HL-60 (cell line): ENCODE measurements around the gene ZNF446.

ENCODE experiments used
- DNase-seq, 2 experiments: peaks; one replicate each; pipeline ENCODE4 v3.0.0-alpha.2; 2010 to 2020; ENCODE audit warnings: low read depth in 1 of 2, low spot score in 1 of 2
- H3K27ac ChIP-seq: fragments of 250-450 bp; sonication (Bioruptor Pico); replicated peaks from 2 replicates; pipeline ENCODE4 v1.5.1; 2020; ENCODE audit warnings: mild to moderate bottlenecking, moderate library complexity
- H3K27me3 ChIP-seq: fragments of 250-450 bp; sonication (Bioruptor Pico); 2 replicates; pipeline ENCODE4 v1.5.1; 2021; ENCODE audit warnings: mild to moderate bottlenecking, moderate library complexity; ENCODE audit not compliant: insufficient read depth, poor library complexity, severe bottlenecking
- H3K4me3 ChIP-seq: replicated peaks from 2 replicates; pipeline ENCODE4 v1.5.1; 2011; ENCODE audit warnings: mild to moderate bottlenecking, control low read depth, low read length; ENCODE audit not compliant: insufficient read depth
- GABPA ChIP-seq: IDR thresholded peaks from 2 replicates; pipeline ENCODE4 v1.6.1; 2012; ENCODE audit warnings: low read depth
- POLR2AphosphoS5 ChIP-seq: IDR thresholded peaks from 2 replicates; pipeline ENCODE4 v1.6.1; 2012; ENCODE audit warnings: low read depth
- SPI1 ChIP-seq: IDR thresholded peaks from 2 replicates; pipeline ENCODE4 v1.6.1; 2012; ENCODE audit warnings: low read depth, mild to moderate bottlenecking, borderline replicate concordance
- TF ChIP-seq, protein P1 (sequence below): IDR thresholded peaks from 2 replicates; pipeline ENCODE4 v1.6.1; 2012; ENCODE audit warnings: low read depth; ENCODE audit not compliant: insufficient replicate concordance
- TF ChIP-seq, protein P2 (sequence below): IDR thresholded peaks from one replicate; pipeline ENCODE4 v1.5.1; 2011; ENCODE audit warnings: low read length, control low read depth, inconsistent platforms; ENCODE audit not compliant: insufficient read depth

Gene ZNF446

DNA sequence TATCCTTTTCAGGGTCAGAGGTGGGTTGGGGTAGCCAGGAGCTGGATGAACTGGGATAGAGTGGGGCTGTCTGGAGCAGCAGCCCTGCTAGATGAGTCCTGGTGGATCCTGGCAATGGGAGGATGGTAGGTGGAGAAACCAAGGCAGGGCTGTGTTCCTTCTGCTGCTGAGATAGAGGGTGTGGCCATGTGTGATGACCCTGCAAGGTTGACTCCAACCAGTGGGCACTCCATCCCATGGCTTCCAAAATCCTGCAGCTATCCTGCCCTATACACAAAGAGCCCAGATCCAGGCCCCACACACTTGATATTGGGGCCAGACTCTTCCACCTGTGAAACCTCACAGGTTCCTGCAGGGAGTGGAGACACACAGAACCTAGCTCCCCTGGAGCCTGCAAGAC, 2.4 kb upstream of the ZNF446 start:
- TF ChIP-seq POLR2AphosphoS5: no peak; the same call in 1 of the 2 replicates
- TF ChIP-seq, protein P1, sequence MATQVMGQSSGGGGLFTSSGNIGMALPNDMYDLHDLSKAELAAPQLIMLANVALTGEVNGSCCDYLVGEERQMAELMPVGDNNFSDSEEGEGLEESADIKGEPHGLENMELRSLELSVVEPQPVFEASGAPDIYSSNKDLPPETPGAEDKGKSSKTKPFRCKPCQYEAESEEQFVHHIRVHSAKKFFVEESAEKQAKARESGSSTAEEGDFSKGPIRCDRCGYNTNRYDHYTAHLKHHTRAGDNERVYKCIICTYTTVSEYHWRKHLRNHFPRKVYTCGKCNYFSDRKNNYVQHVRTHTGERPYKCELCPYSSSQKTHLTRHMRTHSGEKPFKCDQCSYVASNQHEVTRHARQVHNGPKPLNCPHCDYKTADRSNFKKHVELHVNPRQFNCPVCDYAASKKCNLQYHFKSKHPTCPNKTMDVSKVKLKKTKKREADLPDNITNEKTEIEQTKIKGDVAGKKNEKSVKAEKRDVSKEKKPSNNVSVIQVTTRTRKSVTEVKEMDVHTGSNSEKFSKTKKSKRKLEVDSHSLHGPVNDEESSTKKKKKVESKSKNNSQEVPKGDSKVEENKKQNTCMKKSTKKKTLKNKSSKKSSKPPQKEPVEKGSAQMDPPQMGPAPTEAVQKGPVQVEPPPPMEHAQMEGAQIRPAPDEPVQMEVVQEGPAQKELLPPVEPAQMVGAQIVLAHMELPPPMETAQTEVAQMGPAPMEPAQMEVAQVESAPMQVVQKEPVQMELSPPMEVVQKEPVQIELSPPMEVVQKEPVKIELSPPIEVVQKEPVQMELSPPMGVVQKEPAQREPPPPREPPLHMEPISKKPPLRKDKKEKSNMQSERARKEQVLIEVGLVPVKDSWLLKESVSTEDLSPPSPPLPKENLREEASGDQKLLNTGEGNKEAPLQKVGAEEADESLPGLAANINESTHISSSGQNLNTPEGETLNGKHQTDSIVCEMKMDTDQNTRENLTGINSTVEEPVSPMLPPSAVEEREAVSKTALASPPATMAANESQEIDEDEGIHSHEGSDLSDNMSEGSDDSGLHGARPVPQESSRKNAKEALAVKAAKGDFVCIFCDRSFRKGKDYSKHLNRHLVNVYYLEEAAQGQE: no peak
- TF ChIP-seq, protein P2, sequence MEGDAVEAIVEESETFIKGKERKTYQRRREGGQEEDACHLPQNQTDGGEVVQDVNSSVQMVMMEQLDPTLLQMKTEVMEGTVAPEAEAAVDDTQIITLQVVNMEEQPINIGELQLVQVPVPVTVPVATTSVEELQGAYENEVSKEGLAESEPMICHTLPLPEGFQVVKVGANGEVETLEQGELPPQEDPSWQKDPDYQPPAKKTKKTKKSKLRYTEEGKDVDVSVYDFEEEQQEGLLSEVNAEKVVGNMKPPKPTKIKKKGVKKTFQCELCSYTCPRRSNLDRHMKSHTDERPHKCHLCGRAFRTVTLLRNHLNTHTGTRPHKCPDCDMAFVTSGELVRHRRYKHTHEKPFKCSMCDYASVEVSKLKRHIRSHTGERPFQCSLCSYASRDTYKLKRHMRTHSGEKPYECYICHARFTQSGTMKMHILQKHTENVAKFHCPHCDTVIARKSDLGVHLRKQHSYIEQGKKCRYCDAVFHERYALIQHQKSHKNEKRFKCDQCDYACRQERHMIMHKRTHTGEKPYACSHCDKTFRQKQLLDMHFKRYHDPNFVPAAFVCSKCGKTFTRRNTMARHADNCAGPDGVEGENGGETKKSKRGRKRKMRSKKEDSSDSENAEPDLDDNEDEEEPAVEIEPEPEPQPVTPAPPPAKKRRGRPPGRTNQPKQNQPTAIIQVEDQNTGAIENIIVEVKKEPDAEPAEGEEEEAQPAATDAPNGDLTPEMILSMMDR: no peak
- no peak for DNase-seq
- no peak overlapping the region for H3K27ac ChIP-seq
- H3K4me3 ChIP-seq: no peak overlapping the region
- H3K27me3 ChIP-seq: no peaks in the 10 kb centered on the region

DNA sequence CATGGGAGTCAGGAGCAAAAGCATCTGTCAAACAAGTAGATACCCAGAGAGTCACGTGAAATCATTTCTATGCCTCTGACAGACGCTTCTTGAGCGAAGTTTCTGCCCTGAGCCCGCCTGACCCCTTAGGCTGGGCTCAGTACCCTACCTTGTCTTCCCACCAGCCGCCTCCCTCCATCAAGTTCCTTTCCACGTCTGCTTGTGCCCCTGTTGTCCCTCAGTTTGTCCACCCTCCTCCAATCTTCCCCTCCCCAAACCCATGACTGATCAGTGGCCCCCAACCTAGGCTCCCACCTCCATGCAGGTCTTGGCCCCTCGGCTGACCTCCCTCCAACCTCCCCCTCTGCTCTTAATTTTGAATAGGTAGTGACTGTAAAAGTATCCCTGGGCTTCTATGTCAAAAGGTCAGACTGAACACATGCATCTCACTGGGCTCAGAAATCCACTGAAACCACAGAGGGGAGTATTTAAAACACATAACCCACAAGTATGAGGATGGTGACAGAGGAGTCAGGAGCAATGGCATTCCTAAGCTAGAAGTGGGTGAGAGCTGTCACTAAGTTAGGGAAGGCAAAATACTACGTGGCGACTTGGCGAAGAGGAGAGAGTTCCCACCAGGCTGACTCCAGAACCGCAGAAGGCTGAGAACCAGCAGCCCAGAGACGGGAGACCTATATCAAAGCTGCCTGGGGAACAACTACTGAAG, 1.7 kb upstream of the ZNF446 start:
- TF ChIP-seq, protein P2: no peak
- TF ChIP-seq, protein P1: no peak
- no peak for TF ChIP-seq GABPA
- TF ChIP-seq SPI1: no peak
- TF ChIP-seq POLR2AphosphoS5: no peak

DNA sequence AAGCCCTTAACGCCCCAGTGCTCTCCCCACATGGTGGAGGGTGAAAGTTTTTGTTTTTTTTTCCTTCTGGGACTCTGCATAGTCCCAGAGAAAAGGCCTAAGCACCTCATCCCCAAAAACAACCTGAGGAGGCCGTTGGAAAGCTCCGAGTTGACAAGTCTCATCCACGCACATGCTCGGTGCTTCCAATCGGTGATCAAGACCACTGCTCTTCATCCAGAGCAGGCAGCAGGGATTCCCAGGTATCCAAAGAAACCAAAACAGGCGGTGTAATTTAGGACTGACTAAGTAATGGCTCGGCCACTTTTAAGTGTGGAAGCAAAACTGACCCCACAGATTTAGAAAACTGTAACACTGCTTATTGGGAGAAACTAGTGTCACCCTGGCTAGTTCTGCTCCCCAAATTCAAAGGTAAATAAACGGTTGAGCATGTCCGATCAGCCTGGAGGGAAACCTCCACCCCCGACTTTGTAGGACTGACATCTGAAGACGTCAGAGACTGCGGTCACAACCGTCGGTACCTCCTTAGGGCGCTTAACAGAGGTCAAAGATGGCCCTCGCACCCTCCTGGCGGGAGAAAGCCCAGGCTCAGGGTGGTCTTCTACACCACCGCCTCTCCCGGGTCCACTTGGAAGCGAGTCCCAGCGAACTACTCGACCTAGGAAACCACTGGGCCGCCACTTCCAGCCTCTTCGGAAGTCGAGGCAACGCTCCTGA, 997 bp upstream of the ZNF446 start:
- H3K4me3 ChIP-seq: peak overlapping the region; percentile 70
- DNase-seq: peak in 1 of 2 experiments; percentile 36
- H3K27me3 ChIP-seq: no peaks in the 10 kb centered on the region
- peak overlapping the region; percentile 79 for H3K27ac ChIP-seq
- no peak for TF ChIP-seq GABPA
- TF ChIP-seq SPI1: no peak
- TF ChIP-seq, protein P2: no peak
- TF ChIP-seq, protein P1: no peak
- TF ChIP-seq POLR2AphosphoS5: no peak

More for the DNA sequence above, 1.7 kb upstream of the ZNF446 start:
- Histone ChIP-seq H3K4me3 (no peak overlapping the region), H3K27ac (no peak overlapping the region; the same call in 1 of the 2 replicates), H3K27me3 (no peaks in the 10 kb centered on the region)
- no peak for DNase-seq
